WTC11 (cell line): ENCODE data around the gene ACSL5. TPM values are rescaled to one million over a fixed set of nuclear protein-coding genes. Genes with fewer than 3 reads are reported as not detected.

ENCODE experiments used
- ATAC-seq: fragments of 200-7000 bp; cut with Tn5 transposase; 2 replicates; pipeline ENCODE4 v1.10.0; 2021; ENCODE audit warnings: mild to moderate bottlenecking, moderate library complexity
- CTCF ChIA-PET: fragments of 300-600 bp; sonication (Branson Sonifier 250); formaldehyde crosslinking; loops from one replicate; lab custom pipeline; 2021; ENCODE audit warnings: antibody characterized with exemption; lab: Charles Lee
- POLR2A ChIA-PET: fragments of 350-600 bp; sonication (Branson Sonifier 250); formaldehyde crosslinking; loops from one replicate; lab custom pipeline; 2021; ENCODE audit warnings: antibody characterized with exemption; lab: Charles Lee
- DNase-seq: peaks from one replicate; pipeline ENCODE4 v3.0.0; 2021; ENCODE audit warnings: low spot score
- H3K27ac Mint-ChIP-seq: 2 replicates; pipeline ENCODE4 v1.8.0; 2021; ENCODE audit warnings: mixed read lengths
- H3K27me3 Mint-ChIP-seq: 2 replicates; pipeline ENCODE4 v1.8.0; 2021; ENCODE audit warnings: low read depth, mild to moderate bottlenecking, moderate library complexity, mixed read lengths
- H3K36me3 Mint-ChIP-seq: 2 replicates; pipeline ENCODE4 v1.8.0; 2021; ENCODE audit warnings: mixed read lengths
- H3K4me1 Mint-ChIP-seq: 2 replicates; pipeline ENCODE4 v1.8.0; 2022; ENCODE audit warnings: mixed read lengths
- H3K4me3 Mint-ChIP-seq: 2 replicates; pipeline ENCODE4 v1.8.0; 2021; ENCODE audit warnings: mild to moderate bottlenecking, moderate library complexity, mixed read lengths
- H3K9me3 Mint-ChIP-seq: 2 replicates; pipeline ENCODE4 v1.8.0; 2021; ENCODE audit warnings: mixed read lengths
- AFF4 ChIP-seq: sonication (generic); formaldehyde crosslinking; IDR thresholded peaks from 2 replicates; pipeline ENCODE4 v1.8.1; 2023; ENCODE audit warnings: mild to moderate bottlenecking, missing genetic modification reagents, borderline replicate concordance
- CREB1 ChIP-seq: sonication (generic); formaldehyde crosslinking; IDR thresholded peaks from 2 replicates; pipeline ENCODE4 v1.8.0; 2023; ENCODE audit warnings: mild to moderate bottlenecking, missing genetic modification reagents
- KAT7 ChIP-seq: sonication (generic); formaldehyde crosslinking; IDR thresholded peaks from 2 replicates; pipeline ENCODE4 v1.8.1; 2023; ENCODE audit warnings: missing genetic modification reagents, mild to moderate bottlenecking, borderline replicate concordance
- MXD4 ChIP-seq: fragments of 250-450 bp; sonication (Bioruptor Pico); IDR thresholded peaks from 2 replicates; pipeline ENCODE4 v1.8.0; 2021; ENCODE audit warnings: mild to moderate bottlenecking, moderate library complexity, borderline replicate concordance
- PRDM15 ChIP-seq: sonication (generic); formaldehyde crosslinking; IDR thresholded peaks from 2 replicates; pipeline ENCODE4 v1.8.0; 2022; ENCODE audit warnings: missing genetic modification reagents
- STAT6 ChIP-seq: sonication (generic); formaldehyde crosslinking; conservative IDR thresholded peaks from 2 replicates; pipeline ENCODE4 v1.8.1; 2023; ENCODE audit warnings: mild to moderate bottlenecking, low read depth, missing genetic modification reagents, moderate library complexity
- TCF7 ChIP-seq: sonication (generic); formaldehyde crosslinking; IDR thresholded peaks from 2 replicates; pipeline ENCODE4 v1.8.0; 2022; ENCODE audit warnings: mild to moderate bottlenecking, low read depth, missing genetic modification reagents, moderate library complexity
- ZNF317 ChIP-seq: sonication (generic); formaldehyde crosslinking; IDR thresholded peaks from 2 replicates; pipeline ENCODE4 v1.8.1; 2023; ENCODE audit warnings: low read depth, mild to moderate bottlenecking, moderate library complexity, missing genetic modification reagents, borderline replicate concordance
- ZNF425 ChIP-seq: fragments of 250-450 bp; sonication (Bioruptor Pico); conservative IDR thresholded peaks from 2 replicates; pipeline ENCODE4 v1.9.0; 2021; ENCODE audit warnings: mild to moderate bottlenecking
- total RNA-seq: library from RNA; stranded (reverse); gene quantifications from 3 replicates; pipeline ENCODE4 v1.2.3, GENCODE V29; 2021

Gene ACSL5
- total RNA-seq, 1 experiment from 2014 or later = 0.22 TPM

- no peak for TF ChIP-seq TCF7 (CRISPR knock-in tag)
- no peak for TF ChIP-seq ZNF425 (CRISPR knock-in tag)
- no peak for TF ChIP-seq PRDM15 (CRISPR knock-in tag)
- TF ChIP-seq KAT7 (CRISPR knock-in tag) = no peak
- no peak for TF ChIP-seq ZNF317
- no peak for TF ChIP-seq CREB1 (CRISPR knock-in tag)
Measured at GRCh38 chr10:112379635-112380296, 5.8 kb downstream of the ACSL5 start (continued).

GRCh38 chr10:112382515-112383235 is 8.8 kb downstream of the ACSL5 start:
- Mint-ChIP-seq H3K27me3 (no peaks in the 10 kb centered on the region), H3K27ac (no peak overlapping the region), H3K4me1 (no peaks in the 10 kb centered on the region), H3K36me3 (no peaks in the 10 kb centered on the region), H3K9me3 (no peaks in the 10 kb centered on the region), H3K4me3 (no peak overlapping the region)
- POLR2A ChIA-PET = interaction anchor here (0.7 kb wide), 1 partner anchor 46 kb away, joined by 3 read pairs; no protein-coding TSS in a partner anchor
- TF ChIP-seq STAT6 (no peak), MXD4 (no peak), AFF4 (CRISPR knock-in tag) (no peak)
- no peak for ATAC-seq
- CTCF ChIA-PET = no interaction called here
- no peak for DNase-seq
